Measurements from ENCODE around the gene CRADD. TPM values are rescaled to one million over a fixed set of nuclear protein-coding genes. Genes with fewer than 3 reads are reported as not detected.
"Not testable (repeated sequence)": the region's sequence is repeated elsewhere in the genome, so short reads cannot be mapped to it uniquely, and the experiment has no call there.

Gene CRADD
- total and polyA plus RNA-seq, 4 donors: 6.3 to 28.9 (median 16.6) TPM

- H3K36me3 ChIP-seq (ENCODE audit: control insufficient read depth in 4 of 4, insufficient read depth in 4 of 4, low read length in 4 of 4): no peaks in the 10 kb centered on the region
- H3K4me3 ChIP-seq: no peak overlapping the region
- H3K4me1 ChIP-seq (ENCODE audit: control insufficient read depth in 5 of 5, insufficient read depth in 5 of 5, low read length in 5 of 5): peaks cover 0 to 22% (median 6%) of the 10 kb centered on the region in 5 donors
- H3K9me3 ChIP-seq (ENCODE audit: control insufficient read depth in 4 of 4, insufficient read depth in 3 of 4, low read length in 3 of 4): no peaks in the 10 kb centered on the region
- no peak overlapping the region for H3K9ac ChIP-seq (ENCODE audit: insufficient read depth in 1 of 2, low read length in 2 of 2)
- 86 to 92% methylated on average over 2 of the region's 2 CpGs for WGBS, 2 donors
- TF ChIP-seq CTCF (IDR thresholded peaks at IDR 0.05; ENCODE audit: control extremely low read depth, extremely low read depth): no peak
- ATAC-seq (ENCODE audit: insufficient read depth, low FRiP score) (no peak), DNase-seq (no peak)
- no peak overlapping the region for H3K27ac ChIP-seq (ENCODE audit: low read depth in 1 of 2, low read length in 1 of 2)
- no peaks in the 10 kb centered on the region for H3K27me3 ChIP-seq (ENCODE audit: control insufficient read depth in 3 of 3, insufficient read depth in 3 of 3, low read length in 2 of 3)
These were observed 206.4 kb downstream of the CRADD start for GRCh38 chr12:93883436-93884154.

DNA sequence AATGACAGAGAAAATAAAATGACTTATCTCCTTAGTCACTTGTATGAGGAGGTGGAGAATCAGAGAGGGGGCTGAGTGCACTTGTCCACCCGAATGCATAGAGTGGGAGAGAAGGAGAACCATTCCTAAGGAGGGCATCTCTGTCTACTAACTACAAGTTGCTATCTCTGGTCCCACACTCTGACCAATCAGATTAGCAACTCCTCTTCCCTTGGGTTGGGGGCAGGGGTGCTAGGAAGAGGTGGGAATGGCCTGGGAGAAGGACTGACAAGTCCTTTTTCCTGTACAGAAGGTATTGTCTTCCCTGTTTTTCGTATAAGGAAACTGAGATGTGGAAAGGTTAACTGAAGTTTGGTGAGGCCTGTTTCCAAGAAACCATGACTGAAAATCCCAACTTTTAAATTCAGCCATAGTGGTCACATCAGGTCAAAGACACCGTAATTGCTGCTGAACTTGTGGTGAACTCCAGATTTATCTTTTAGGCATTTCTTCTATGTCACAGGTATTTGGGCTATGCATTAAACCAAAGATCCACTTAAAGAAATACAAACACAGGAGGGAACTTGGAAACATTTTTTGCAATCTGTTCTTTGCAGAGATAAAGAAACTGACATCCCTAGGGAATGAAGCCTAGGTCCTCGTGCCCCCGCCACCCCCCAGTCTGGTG is 207.8 kb downstream of the CRADD start:
- H3K4me3 ChIP-seq: no peak overlapping the region
- H3K9ac ChIP-seq (ENCODE audit: insufficient read depth in 1 of 2, low read length in 2 of 2): no peak overlapping the region
- H3K4me1 ChIP-seq (ENCODE audit: control insufficient read depth in 5 of 5, insufficient read depth in 5 of 5, low read length in 5 of 5): peaks cover 0 to 16% (median 6%) of the 10 kb centered on the region in 5 donors
- no peak for DNase-seq
- no peaks in the 10 kb centered on the region for H3K9me3 ChIP-seq (ENCODE audit: control insufficient read depth in 4 of 4, insufficient read depth in 3 of 4, low read length in 3 of 4)
- ATAC-seq (ENCODE audit: insufficient read depth, low FRiP score): no peak
- 65 to 86% methylated on average over 5 of the region's 5 CpGs for WGBS, 2 donors
- no peaks in the 10 kb centered on the region for H3K27me3 ChIP-seq (ENCODE audit: control insufficient read depth in 3 of 3, insufficient read depth in 3 of 3, low read length in 2 of 3)
- H3K36me3 ChIP-seq (ENCODE audit: control insufficient read depth in 4 of 4, insufficient read depth in 4 of 4, low read length in 4 of 4): no peaks in the 10 kb centered on the region
- no peak for TF ChIP-seq CTCF (IDR thresholded peaks at IDR 0.05; ENCODE audit: control extremely low read depth, extremely low read depth)
- no peak overlapping the region for H3K27ac ChIP-seq (ENCODE audit: low read depth in 1 of 2, low read length in 1 of 2)

DNA sequence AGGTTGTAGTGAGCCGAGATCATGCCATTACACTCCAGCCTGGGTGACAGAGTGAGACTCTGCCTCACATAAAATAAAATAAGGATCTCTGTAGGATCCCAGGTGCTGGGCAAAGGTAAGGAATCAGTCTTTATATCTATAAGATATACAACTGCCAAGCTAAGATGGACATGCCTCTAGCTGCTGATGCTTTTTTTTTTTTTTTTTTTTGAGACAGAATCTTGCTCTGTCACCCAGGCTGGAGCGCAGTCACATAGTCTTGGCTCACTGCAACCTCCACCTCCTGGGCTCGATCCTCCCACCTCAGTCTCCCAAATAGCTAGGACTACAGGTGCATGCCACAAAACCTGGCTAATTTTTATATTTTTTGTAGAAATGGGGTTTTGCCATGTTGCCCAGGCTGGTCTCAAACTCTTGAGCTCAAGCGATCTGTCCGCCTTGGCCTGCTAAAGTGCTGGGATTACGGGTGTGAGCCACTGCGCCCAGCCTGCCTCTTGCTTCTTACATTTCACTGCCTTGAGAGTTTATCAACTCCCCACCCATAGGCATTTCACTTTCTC is 208.9 kb downstream of the CRADD start:
- not testable (repeated sequence) for H3K36me3 ChIP-seq (ENCODE audit: control insufficient read depth in 4 of 4, insufficient read depth in 4 of 4, low read length in 4 of 4); H3K9me3 ChIP-seq (ENCODE audit: control insufficient read depth in 4 of 4, insufficient read depth in 3 of 4, low read length in 3 of 4); ATAC-seq (ENCODE audit: insufficient read depth, low FRiP score); DNase-seq; H3K27ac ChIP-seq (ENCODE audit: low read depth in 1 of 2, low read length in 1 of 2); H3K9ac ChIP-seq (ENCODE audit: insufficient read depth in 1 of 2, low read length in 2 of 2); H3K27me3 ChIP-seq (ENCODE audit: control insufficient read depth in 3 of 3, insufficient read depth in 3 of 3, low read length in 2 of 3); H3K4me1 ChIP-seq (ENCODE audit: control insufficient read depth in 5 of 5, insufficient read depth in 5 of 5, low read length in 5 of 5); H3K4me3 ChIP-seq
- 98% methylated on average over 7 of the region's 7 CpGs for WGBS, 2 donors

Measured in lung (tissue), 12 donors.